HCT116 (cell line): ENCODE results near the gene PHYKPL. TPM values are rescaled to one million over a fixed set of nuclear protein-coding genes. Genes with fewer than 3 reads are reported as not detected.

ENCODE experiments used
- ATAC-seq: fragments of 200-7000 bp; cut with Tn5 transposase; 2 replicates; pipeline ENCODE4 v1.9.1; 2020; ENCODE audit warnings: mild to moderate bottlenecking, moderate library complexity
- BruUV-seq: library from RNA; stranded (reverse); fragments of 400-500 nt; replicated peaks from 2 replicates; lab custom pipeline; 2021; lab: Mats Ljungman, UMichigan
- CTCF ChIA-PET: fragments of 300-600 bp; sonication (Branson Sonifier 250); formaldehyde crosslinking; loops from one replicate; lab custom pipeline; 2021; ENCODE audit warnings: antibody characterized with exemption; lab: Charles Lee
- POLR2A ChIA-PET: fragments of 300-600, 350-600 bp; sonication (Branson Sonifier 250); formaldehyde crosslinking; loops from one replicate; lab custom pipeline; 2021; ENCODE audit warnings: antibody characterized with exemption; lab: Charles Lee
- RAD21 ChIA-PET, 2 experiments: fragments of 300-600 bp; sonication (Branson Sonifier 250); formaldehyde crosslinking; loops; one replicate each; lab custom pipeline; 2023; ENCODE audit warnings: low total read pairs in 2 of 2; ENCODE audit not compliant: uncharacterized antibody in 2 of 2, unreplicated experiment in 2 of 2, low non-redundant PET in 1 of 2; lab: Charles Lee
- DNase-seq: peaks from one replicate; pipeline ENCODE4 v3.0.0-alpha.2; 2010; ENCODE audit warnings: low read depth, low spot score
- H2AFZ ChIP-seq: fragments of 200-600 bp; shearing (Covaris generic), sonication (generic); 2 replicates; pipeline ENCODE4 v1.6.1; 2017; ENCODE audit warnings: low read depth, mixed run types, mixed read lengths, antibody characterized with exemption, low read length; ENCODE audit not compliant: poor library complexity, severe bottlenecking
- H3K27ac ChIP-seq: 2 replicates; pipeline ENCODE4 v1.5.1; 2012; ENCODE audit warnings: low read depth, low read length
- H3K27me3 ChIP-seq: fragments of 200-600 bp; sonication (generic); 2 replicates; pipeline ENCODE4 v1.6.1; 2016; ENCODE audit warnings: mixed run types, low read length, mixed read lengths; ENCODE audit not compliant: insufficient read depth
- H3K36me3 ChIP-seq, 2 experiments: fragments of 200-500 bp in 1 of 2; fragments of 200-600 bp in 1 of 2; sonication (Bioruptor generic) in 1 of 2; sonication (generic) in 1 of 2; 2 replicates each; pipeline versions ENCODE4 v1.5.1 to v1.6.1; 2014 to 2016; ENCODE audit warnings: low read length in 2 of 2, inconsistent platforms in 1 of 2, mixed read lengths in 1 of 2, mixed run types in 1 of 2; ENCODE audit not compliant: insufficient read depth in 2 of 2, control insufficient read depth in 1 of 2
- H3K4me1 ChIP-seq, 2 experiments: fragments of 200-600 bp in 1 of 2; sonication (generic) in 1 of 2; 2 replicates each; pipeline versions ENCODE4 v1.5.1 to v1.6.1; 2012 to 2017; ENCODE audit warnings: low read length in 2 of 2, inconsistent platforms in 1 of 2, mild to moderate bottlenecking in 1 of 2, mixed read lengths in 1 of 2, mixed run types in 1 of 2, moderate library complexity in 1 of 2; ENCODE audit not compliant: insufficient read depth in 2 of 2, control insufficient read depth in 1 of 2
- H3K4me2 ChIP-seq: fragments of 200-600 bp; sonication (generic); 2 replicates; pipeline ENCODE4 v1.6.1; 2017; ENCODE audit warnings: mixed run types, low read length, mixed read lengths
- H3K4me3 ChIP-seq, 2 experiments: fragments of 200-600 bp in 1 of 2; sonication (generic) in 1 of 2; replicated peaks in 1 of 2; 2 replicates each; pipeline ENCODE4 v1.5.1; 2011 to 2016; ENCODE audit warnings: low read length in 2 of 2, control low read depth in 1 of 2, low read depth in 1 of 2, mild to moderate bottlenecking in 1 of 2, mixed read lengths in 1 of 2, mixed run types in 1 of 2
- H3K79me2 ChIP-seq: fragments of 200-600 bp; sonication (generic); 2 replicates; pipeline ENCODE4 v1.6.1; 2017; ENCODE audit warnings: mild to moderate bottlenecking, mixed run types, low read length, moderate library complexity, mixed read lengths; ENCODE audit not compliant: insufficient read depth
- H3K9ac ChIP-seq: fragments of 200-600 bp; sonication (generic); 2 replicates; pipeline ENCODE4 v1.6.1; 2016; ENCODE audit warnings: low read length, mixed read lengths
- H3K9me2 ChIP-seq: fragments of 200-600 bp; sonication (generic), shearing (Covaris generic); 2 replicates; pipeline ENCODE4 v1.6.1; 2017; ENCODE audit warnings: mixed run types, mild to moderate bottlenecking, moderate library complexity; ENCODE audit not compliant: insufficient read depth
- H3K9me3 ChIP-seq, 2 experiments: fragments of 200-500 bp in 1 of 2; fragments of 200-600 bp in 1 of 2; sonication (Bioruptor generic) in 1 of 2; sonication (generic) in 1 of 2; 2 replicates each; pipeline ENCODE4 v1.6.1; 2014 to 2017; ENCODE audit warnings: low read length in 2 of 2, mixed read lengths in 2 of 2, inconsistent platforms in 1 of 2, low read depth in 1 of 2, mild to moderate bottlenecking in 1 of 2, mixed run types in 1 of 2, moderate library complexity in 1 of 2; ENCODE audit not compliant: control insufficient read depth in 1 of 2, insufficient read depth in 1 of 2
- H4K20me1 ChIP-seq: fragments of 200-600 bp; sonication (generic), shearing (Covaris generic); 2 replicates; pipeline ENCODE4 v1.6.1; 2017; ENCODE audit warnings: mixed run types, mild to moderate bottlenecking, moderate library complexity; ENCODE audit not compliant: insufficient read depth
- CBX3 ChIP-seq: IDR thresholded peaks from 2 replicates; pipeline ENCODE4 v1.6.1; 2012; ENCODE audit warnings: low read depth
- CEBPB ChIP-seq: IDR thresholded peaks from 2 replicates; pipeline ENCODE4 v1.6.1; 2012; ENCODE audit warnings: low read depth
- EZH2phosphoT487 ChIP-seq: fragments of 200-600 bp; IDR thresholded peaks from 2 replicates; pipeline ENCODE4 v1.6.1; 2018; ENCODE audit warnings: antibody characterized with exemption, borderline replicate concordance
- FOSL1 ChIP-seq: IDR thresholded peaks from 2 replicates; pipeline ENCODE4 v1.6.1; 2012; ENCODE audit warnings: low read depth
- POLR2A ChIP-seq: IDR thresholded peaks from 2 replicates; pipeline ENCODE4 v1.7.0; 2011; ENCODE audit warnings: borderline replicate concordance; ENCODE audit not compliant: insufficient read depth, insufficient read length; ENCODE audit errors: extremely low read depth
- SP1 ChIP-seq: IDR thresholded peaks from 2 replicates; pipeline ENCODE4 v1.6.1; 2012; ENCODE audit warnings: low read depth
- SRF ChIP-seq: IDR thresholded peaks from 2 replicates; pipeline ENCODE4 v1.6.1; 2012; ENCODE audit warnings: low read depth
- TCF7L2 ChIP-seq: IDR thresholded peaks from 2 replicates; pipeline ENCODE4 v1.7.0; 2011; ENCODE audit warnings: borderline replicate concordance, inconsistent platforms; ENCODE audit not compliant: insufficient read depth, insufficient read length; ENCODE audit errors: extremely low read depth
- ZBTB33 ChIP-seq: IDR thresholded peaks from 2 replicates; pipeline ENCODE4 v1.6.1; 2011; ENCODE audit warnings: mild to moderate bottlenecking, low read length, moderate library complexity; ENCODE audit not compliant: insufficient replicate concordance; ENCODE audit errors: extremely low read depth
- ZFX ChIP-seq: fragments of 450-650 bp; IDR thresholded peaks from 2 replicates; pipeline ENCODE4 v1.6.1; 2017
- intact Hi-C: fragments of 100-400 bp; cut with micrococcal nuclease; formaldehyde crosslinking; loops from 2 replicates; pipeline ENCODE4 v1.10.0; 2022
- total RNA-seq: library from RNA; stranded (reverse); gene quantifications from one replicate; pipeline ENCODE4 v1.2.1, GENCODE V29; 2021; ENCODE audit not compliant: unreplicated experiment
- TF ChIP-seq, protein P1 (sequence below): IDR thresholded peaks from 2 replicates; pipeline ENCODE4 v1.6.1; 2012

The PHYKPL gene
- total RNA-seq, 1 experiment from 2014 or later, result 57.8 TPM

DNA sequence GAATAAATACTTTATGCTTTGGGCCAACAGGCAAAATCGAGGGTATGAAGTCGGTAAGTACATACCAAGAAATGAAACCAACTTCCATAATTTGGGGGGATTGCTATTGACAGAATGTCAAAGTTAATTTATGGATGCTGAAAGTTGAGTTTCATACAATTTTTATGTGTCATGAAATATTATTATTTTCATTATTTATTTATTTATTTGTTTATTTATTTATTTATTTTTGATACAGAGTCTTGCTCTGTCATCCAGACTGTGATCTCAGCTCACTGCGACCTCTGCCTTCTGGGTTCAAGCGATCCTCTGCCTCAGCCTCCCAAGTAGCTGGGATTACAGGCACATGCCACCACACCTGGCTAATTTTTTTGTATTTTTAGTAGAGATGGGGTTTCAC lies 40.9 kb downstream of the PHYKPL start:
- Histone ChIP-seq H3K79me2 (no peaks in the 10 kb centered on the region), H3K27me3 (no peaks in the 10 kb centered on the region), H3K9ac (no peak overlapping the region), H3K36me3 (no peaks in the 10 kb centered on the region), H4K20me1 (no peaks in the 10 kb centered on the region), H3K4me2 (no peak overlapping the region), H3K27ac (no peak overlapping the region), H3K4me1 (no peaks in the 10 kb centered on the region), H3K4me3 (no peak overlapping the region), H3K9me3 (peaks cover 0 to 3% of the 10 kb centered on the region in 2 experiments; a peak in 1 of 4 replicates), H3K9me2 (no peaks in the 10 kb centered on the region), H2AFZ (no peak overlapping the region)
- CTCF ChIA-PET, result no interaction called here
- intact Hi-C loops, result no loop called here
- ATAC-seq (no peak), DNase-seq (no peak)
- RAD21 ChIA-PET, result no interaction called here
- TF ChIP-seq POLR2A (no peak), FOSL1 (no peak), ZFX (no peak), SRF (no peak), ZBTB33 (no peak), SP1 (no peak), CEBPB (no peak), EZH2phosphoT487 (no peak), TCF7L2 (no peak), CBX3 (no peak)
- TF ChIP-seq, protein P1, sequence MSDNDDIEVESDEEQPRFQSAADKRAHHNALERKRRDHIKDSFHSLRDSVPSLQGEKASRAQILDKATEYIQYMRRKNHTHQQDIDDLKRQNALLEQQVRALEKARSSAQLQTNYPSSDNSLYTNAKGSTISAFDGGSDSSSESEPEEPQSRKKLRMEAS, result no peak
- BruUV-seq, result no TSS peak
- POLR2A ChIA-PET, result no interaction called here
